Activated CD4-positive, alpha-beta T cell treated with anti-CD3 and anti-CD28 coated beads, Interleukin-2, amount 50 U/mL, for 24 hours (primary cell): ENCODE results near the gene GPSM1.

ENCODE experiments used
- DNase-seq, 2 donors: peaks; one replicate each; pipeline ENCODE4 v3.0.0-alpha.2; 2020; ENCODE audit warnings: low read depth in 1 of 2, low spot score in 1 of 2

The GPSM1 gene

DNA sequence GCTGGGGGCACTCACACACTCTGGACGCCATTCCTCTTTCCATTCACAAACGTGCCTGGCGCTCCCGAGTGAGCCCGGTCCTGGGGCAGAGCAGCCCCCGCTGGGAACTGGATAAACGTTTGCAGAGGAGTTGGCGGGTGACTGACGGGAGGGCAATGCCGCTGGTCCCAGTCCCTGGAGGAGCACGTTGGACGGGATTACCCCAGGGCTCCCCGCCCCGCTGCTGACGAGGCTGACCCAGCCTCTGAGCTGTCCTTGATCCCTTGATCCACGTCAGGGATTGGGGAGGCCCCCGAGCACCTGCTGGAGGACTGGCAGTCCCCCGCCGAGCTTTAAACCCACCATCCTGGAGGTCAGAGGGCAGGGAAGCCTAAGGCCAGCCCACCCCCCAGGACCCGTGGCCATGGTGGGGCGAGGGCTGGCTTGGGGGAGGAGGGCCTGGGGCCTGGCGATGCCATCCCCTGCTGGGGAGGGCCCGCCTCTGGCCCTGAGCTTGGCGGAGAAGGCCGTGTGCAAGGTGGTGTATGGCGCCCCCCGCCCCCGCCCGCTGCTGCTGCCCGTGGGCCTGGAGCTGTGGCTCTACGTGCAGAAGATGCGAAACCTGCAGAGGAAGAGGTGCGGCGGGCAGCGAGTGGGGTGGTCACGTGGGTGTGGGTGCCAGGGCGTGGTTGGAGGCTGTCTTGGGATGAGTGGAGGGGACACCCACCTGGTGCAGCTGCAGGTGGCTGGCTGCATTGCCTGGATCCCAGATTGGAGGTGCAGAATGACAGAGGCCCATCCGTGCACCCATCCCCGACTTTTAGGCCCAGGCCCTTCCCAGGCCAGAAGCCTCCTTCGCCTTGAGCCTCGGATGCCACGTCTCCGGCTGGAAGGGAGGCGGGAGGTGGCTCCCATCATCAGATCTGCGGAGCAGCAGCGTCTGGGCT, 4.5 kb downstream of the GPSM1 start:
- no peak for DNase-seq

- DNase-seq, result no peak
Measured at GRCh38 chr9:136332482-136332983, 5.2 kb downstream of the GPSM1 start.

GRCh38 chr9:136333045-136333444, 5.7 kb downstream of the GPSM1 start:
- DNase-seq, result no peak

- DNase-seq, result no peak
Measured at GRCh38 chr9:136333486-136333885, 6.1 kb downstream of the GPSM1 start.

DNA sequence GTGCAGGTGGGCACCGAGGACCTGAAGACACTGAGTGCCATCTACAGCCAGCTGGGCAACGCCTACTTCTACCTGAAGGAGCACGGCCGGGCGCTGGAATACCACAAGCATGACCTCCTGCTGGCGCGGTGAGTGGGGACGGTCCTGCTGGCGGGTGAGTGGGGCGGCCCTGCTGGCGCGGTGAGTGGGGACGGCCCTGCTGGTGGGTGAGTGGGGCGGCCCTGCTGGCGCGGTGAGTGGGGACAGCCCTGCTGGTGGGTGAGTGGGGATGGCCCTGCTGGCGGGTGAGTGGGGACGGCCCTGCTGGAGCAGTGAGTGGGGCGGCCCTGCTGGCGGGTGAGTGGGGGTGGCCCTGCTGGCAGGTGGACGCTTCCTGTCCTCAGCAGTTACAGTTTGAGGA, 7.2 kb downstream of the GPSM1 start:
- no peak for DNase-seq

DNA sequence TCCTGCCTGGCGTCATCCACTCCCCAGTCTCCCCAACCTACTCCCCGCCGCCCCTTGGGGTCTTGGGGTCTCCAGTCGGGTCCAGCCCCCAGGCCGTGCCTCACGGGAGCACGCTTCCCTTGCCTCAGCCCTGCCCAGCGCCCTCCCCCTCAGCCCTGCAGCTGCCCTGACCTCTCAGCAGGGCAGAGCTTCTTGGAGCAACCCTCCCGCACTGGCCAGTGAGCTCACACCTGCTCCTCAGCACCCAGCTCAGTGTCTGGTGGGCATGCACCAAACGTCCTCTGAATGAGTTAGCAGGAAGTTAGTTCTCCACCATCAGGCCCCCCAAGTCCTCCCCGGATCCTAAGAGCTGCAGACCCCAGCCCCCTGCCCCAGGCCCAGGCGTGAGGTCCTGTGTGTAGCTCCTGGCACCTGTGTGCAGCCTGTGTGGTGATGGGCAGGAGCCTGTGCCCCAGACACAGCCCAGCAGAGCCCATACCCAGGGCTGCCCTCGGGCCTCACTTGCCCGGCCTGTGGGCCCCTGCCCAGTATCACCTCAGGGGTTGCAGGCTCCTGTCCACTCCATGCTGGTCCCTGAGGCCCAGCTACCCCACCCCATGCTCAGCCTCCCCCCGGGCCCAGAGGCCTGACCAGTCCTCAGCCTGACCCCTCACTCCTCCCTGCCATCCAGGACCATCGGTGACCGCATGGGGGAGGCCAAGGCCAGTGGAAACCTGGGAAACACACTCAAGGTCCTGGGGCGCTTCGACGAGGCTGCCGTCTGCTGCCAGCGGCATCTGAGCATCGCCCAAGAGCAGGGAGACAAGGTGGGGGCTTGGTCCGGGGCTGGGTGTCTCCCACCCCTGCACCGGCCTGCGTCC, 8.2 kb downstream of the GPSM1 start:
- DNase-seq, result no peak

- DNase-seq, result no peak
Measured at GRCh38 chr9:136336156-136336870, 9.0 kb downstream of the GPSM1 start.

- DNase-seq, result no peak
Measured at GRCh38 chr9:136336881-136337280, 9.5 kb downstream of the GPSM1 start.

DNA sequence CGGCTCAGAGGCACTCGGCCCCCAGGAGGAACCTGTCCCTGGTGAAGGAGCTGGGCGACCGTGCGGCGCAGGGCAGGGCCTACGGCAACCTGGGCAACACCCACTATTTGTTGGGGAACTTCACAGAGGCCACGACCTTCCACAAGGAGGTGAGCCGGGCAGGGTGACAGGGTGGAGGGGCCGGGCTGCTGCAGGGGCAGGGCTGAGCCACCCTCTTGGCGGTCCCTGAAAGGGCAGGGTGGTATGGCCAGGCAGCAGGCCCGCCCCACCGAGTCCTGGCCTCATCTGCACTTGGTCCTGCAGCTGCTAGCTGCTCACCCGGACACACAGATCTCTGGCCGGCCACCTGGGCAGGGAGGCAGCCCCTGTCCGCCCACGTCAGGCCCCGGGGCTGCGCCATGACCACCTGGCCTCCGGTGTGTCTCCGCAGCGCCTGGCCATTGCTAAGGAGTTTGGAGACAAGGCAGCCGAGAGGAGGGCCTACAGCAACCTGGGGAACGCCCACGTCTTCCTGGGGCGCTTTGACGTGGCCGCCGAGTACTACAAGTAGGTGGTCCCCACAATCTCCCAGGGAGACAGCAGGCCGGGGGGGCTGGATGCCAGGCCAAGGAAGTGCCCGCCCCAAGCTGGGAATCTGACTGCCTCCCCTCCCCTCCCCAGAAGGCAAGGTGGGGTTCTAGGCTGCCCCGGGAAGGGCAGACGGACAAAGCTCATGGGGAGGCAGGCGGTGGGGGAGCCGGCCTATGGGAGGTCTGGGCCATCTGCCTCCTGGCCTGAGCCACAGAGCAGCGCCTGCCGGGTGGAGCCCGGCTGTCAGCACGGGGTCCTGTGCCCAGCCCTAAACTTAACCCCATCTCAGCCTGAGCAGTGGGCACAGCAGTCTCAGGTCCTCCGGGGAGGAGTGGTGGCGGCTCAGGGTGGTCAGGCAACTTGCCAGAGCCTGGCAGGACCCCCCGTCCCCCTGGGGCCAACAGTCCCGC, 10.4 kb downstream of the GPSM1 start:
- DNase-seq, result no peak

- DNase-seq, result no peak
Measured at GRCh38 chr9:136338511-136338910, 11.2 kb downstream of the GPSM1 start.

- DNase-seq, result no peak
Measured at GRCh38 chr9:136339173-136339957, 12.0 kb downstream of the GPSM1 start.

DNA sequence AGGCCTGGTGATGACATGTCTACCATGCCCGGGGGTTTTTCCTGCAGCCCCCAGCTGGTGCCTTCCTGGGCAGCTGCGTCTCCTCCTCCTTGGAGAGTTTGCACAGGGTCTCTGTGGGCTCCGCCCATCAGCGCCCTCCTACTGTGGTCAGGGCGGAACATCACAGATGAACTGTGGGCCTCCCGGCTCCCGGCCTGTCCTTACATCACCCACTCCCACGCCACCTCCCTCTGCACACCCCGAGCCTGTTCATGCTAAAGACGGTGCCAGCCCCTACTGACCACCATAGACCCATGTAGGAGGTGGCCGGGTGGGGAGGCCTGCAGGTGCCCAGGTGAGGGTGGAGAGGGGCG, 12.6 kb downstream of the GPSM1 start:
- DNase-seq, result no peak

DNA sequence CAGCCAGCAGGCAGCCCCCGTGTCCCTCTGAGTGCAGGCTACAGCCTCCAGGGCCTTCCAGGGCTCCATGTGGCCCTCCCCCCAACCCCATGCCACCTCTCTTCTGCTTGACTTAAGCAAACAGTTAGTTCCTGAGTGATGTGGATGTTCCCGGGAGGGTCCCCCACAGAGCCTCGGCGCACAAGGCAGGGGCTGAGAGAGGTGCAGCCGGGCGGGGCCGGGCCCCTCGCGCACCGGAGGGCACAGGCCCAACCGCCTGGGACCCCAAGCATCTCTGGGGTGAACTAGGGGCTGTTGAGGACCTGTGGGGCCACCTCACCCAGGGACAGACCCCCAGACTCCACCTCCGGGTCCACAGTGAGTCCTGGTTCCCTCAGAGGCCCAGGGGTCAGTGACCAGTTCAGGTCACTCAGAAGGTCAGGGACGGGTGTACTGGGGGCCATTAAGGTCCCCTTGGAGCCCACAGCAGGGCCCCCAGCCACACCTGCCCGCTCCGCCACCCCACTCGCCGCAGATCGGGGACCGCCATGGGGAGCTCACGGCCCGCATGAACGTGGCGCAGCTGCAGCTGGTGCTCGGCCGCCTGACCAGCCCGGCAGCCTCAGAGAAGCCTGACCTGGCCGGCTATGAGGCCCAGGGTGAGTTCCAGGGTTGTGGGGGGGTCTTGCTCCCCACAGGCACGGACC, 13.2 kb downstream of the GPSM1 start:
- no peak for DNase-seq

DNA sequence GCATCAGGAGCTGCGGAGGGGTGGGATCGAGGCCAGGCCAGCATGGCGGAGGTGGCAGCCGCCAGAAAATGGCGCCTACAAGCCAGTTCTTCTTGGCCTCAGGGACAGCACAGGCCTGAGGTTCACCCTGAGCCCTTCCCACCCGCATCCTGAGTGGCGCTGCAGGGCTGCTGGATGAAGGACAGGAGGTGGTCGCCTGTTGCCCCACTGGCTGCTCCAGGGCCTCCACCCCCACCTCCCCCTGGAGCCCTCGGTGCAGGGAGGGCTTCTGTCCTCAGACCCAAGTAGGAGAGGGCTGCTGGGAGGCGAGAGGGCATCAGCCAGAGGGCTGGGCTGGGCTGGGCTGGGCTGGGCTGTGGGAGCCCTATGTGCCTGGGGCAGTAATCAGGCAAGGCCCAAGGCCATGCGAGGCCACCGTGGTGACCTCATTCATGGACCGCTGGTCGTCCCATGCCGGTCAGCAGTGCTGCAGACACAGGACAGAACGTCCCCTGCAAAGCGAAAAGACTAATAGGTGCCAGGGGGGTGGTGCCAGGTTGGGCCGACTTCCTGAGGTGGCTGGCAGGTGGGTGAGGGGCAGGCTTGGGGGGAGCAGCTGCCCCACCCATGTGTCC, 13.8 kb downstream of the GPSM1 start:
- no peak for DNase-seq

DNA sequence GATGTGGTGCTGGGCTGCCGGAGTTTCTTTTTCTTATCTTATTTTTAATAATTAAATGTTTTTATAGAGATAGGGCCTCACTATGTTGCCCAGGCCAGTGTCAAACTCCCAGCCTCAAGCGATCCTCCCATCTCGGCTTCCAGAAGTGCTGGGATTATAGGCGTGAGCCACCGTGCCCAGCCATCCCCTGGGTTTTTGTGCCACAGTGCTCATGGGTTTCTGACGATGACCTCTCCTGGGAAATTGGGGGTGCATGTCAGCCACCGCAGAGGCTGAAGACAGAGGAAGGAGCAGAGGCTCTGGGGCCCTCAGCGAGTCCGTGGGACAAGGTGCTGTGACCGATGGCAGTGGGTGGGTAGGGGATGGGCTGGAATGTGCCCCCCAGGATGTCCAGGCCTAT, 14.4 kb downstream of the GPSM1 start:
- DNase-seq, result no peak

DNA sequence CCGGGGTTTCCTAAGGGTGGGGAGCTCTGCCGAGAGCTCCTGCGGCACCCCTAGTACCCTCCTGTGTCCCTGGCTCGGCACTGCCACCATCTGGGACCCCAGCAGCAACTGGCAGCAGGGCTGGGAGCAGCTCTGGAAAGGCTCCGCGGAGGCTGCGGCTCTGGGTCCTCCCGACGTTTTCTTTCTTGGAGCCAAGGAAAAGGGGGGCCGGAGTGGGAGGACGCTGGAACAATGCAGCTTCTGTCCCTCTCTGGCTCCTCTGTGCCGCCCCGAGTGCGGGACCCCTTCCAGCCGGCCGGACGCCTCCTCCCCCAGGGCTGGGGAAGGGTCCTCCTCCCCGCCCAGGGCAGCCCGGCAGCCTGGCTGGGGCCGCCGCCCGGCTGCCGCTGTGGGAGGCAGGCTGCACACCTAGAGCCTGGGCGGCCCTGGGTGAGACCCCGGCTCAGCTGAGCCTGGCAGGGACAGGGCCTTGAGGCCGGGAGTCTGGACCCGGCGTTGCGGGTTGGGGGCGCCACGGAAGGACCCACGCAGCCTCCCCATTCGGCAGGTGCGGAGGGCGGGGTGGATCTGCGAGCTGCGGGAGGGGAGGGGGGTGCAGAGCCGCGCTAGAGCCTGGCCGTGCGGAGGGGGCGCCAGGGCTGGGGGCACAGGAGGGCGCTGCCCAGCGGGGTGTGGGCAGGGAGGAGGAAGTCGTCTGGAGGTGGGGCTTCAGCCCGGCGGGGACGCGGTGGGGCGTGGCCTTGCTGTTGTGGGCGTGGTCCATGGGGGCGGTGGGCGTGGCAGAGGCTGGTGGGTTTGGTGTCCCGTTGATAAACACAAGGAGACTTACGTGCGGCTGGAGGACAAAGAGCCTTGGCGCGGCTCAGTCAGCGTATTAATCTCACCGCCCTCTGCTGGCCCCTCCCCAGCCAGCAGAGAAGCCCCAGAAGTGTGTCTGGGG, 15.1 kb downstream of the GPSM1 start:
- peak; percentile 42 to 43 for DNase-seq
